GM12878 (cell line): ENCODE results near the gene DERA. TPM values are rescaled to one million over a fixed set of nuclear protein-coding genes. Genes with fewer than 3 reads are reported as not detected.
A peak's percentile ranks its signal among the peaks of the same experiment; 100 is the strongest.

Experiments
- BRCA1 ChIP-seq: IDR thresholded peaks from 2 replicates; pipeline ENCODE4 v1.6.1; 2011; ENCODE audit warnings: low read depth, low read length, improper control_type of control experiment
- ETV6 ChIP-seq, 2 experiments: fragments of 450-650 bp in 1 of 2; IDR thresholded peaks in 1 of 2; conservative IDR thresholded peaks in 1 of 2; 2 replicates each; pipeline ENCODE4 v1.6.1; 2014; ENCODE audit warnings: antibody characterized with exemption in 1 of 2, borderline replicate concordance in 1 of 2, low read depth in 1 of 2, mild to moderate bottlenecking in 1 of 2, moderate library complexity in 1 of 2
- FOS ChIP-seq: IDR thresholded peaks from 3 replicates; pipeline ENCODE4 v1.6.1; 2011; ENCODE audit warnings: borderline replicate concordance; ENCODE audit not compliant: insufficient read length; ENCODE audit errors: extremely low read depth
- MEF2B ChIP-seq: fragments of 450-650 bp; IDR thresholded peaks from 2 replicates; pipeline ENCODE4 v1.6.1; 2018; ENCODE audit warnings: mild to moderate bottlenecking, moderate library complexity; ENCODE audit not compliant: partially characterized antibody, poor library complexity, severe bottlenecking
- POLR2AphosphoS2 ChIP-seq: IDR thresholded peaks from 2 replicates; pipeline ENCODE4 v1.6.1; 2011; ENCODE audit warnings: low read depth, mild to moderate bottlenecking, low read length, improper control_type of control experiment, moderate library complexity
- RB1 ChIP-seq: fragments of 450-650 bp; formaldehyde crosslinking; IDR thresholded peaks from 2 replicates; pipeline ENCODE4 v1.6.1; 2017; ENCODE audit warnings: mild to moderate bottlenecking, borderline replicate concordance
- SUZ12 ChIP-seq: fragments of 200-600 bp; sonication (generic); IDR thresholded peaks from one replicate; pipeline ENCODE4 v1.6.1; 2018; ENCODE audit warnings: antibody characterized with exemption, mild to moderate bottlenecking; ENCODE audit not compliant: unreplicated experiment
- TCF12 ChIP-seq: IDR thresholded peaks from 2 replicates; pipeline ENCODE4 v1.6.1; 2011; ENCODE audit warnings: low read depth, mild to moderate bottlenecking, low read length
- ZBED1 ChIP-seq: IDR thresholded peaks from 2 replicates; pipeline ENCODE4 v1.6.1; 2016; ENCODE audit warnings: borderline replicate concordance
- ZNF622 ChIP-seq: fragments of 450-650 bp; IDR thresholded peaks from 2 replicates; pipeline ENCODE4 v1.6.1; 2017; ENCODE audit warnings: mild to moderate bottlenecking, inconsistent platforms
- ZZZ3 ChIP-seq: IDR thresholded peaks from 2 replicates; pipeline ENCODE4 v1.6.1; 2011; ENCODE audit warnings: low read depth; ENCODE audit not compliant: control insufficient read depth, insufficient read length
- polyA plus RNA-seq, 11 experiments: library from polyadenylated mRNA; depleted of rRNA in 4 of 11; unstranded in 6 of 11; stranded (reverse) in 5 of 11; fragments of >200 nt; fragmentation: Nextera tagmentation in 4 of 11; fragmentation: Illumina TruSeq in 1 of 11; extraction: Ambion mirVana in 4 of 11; extraction: Trizol in 1 of 11; gene quantifications; 1 replicate in 1 of 11; 2 replicates in 10 of 11; pipeline versions ENCODE4 v1.2.1 to v1.2.3, GENCODE V29; 2011 to 2016; ENCODE audit warnings: inconsistent platforms in 2 of 11, missing spikeins in 2 of 11, low read depth in 1 of 11
- total RNA-seq, 4 experiments: library from RNA; depleted of rRNA in 3 of 4; stranded (reverse); fragments of >200 nt in 3 of 4; fragmentation: Illumina TruSeq in 1 of 4; extraction: Trizol in 1 of 4; gene quantifications; 2 replicates each; pipeline versions ENCODE4 v1.2.1 to v1.2.3, GENCODE V29; 2013 to 2021
- TF ChIP-seq, protein P1 (sequence below): fragments of 450-650 bp; formaldehyde crosslinking; IDR thresholded peaks from 2 replicates; pipeline ENCODE4 v1.5.0; 2022; ENCODE audit warnings: mild to moderate bottlenecking, missing genetic modification characterization
- TF ChIP-seq, protein P2 (sequence below): IDR thresholded peaks from 2 replicates; pipeline ENCODE4 v1.6.1; 2011; ENCODE audit warnings: borderline replicate concordance, low read depth, mild to moderate bottlenecking, moderate library complexity, mixed read lengths, low read length; ENCODE audit not compliant: insufficient read depth; ENCODE audit errors: extremely low read length
- TF ChIP-seq, protein P3 (sequence below): fragments of 450-650 bp; IDR thresholded peaks from 2 replicates; pipeline ENCODE4 v1.6.1; 2016; ENCODE audit warnings: mild to moderate bottlenecking, moderate library complexity, borderline replicate concordance
- TF ChIP-seq, protein P4 (sequence below): fragments of 450-650 bp; IDR thresholded peaks from 2 replicates; pipeline ENCODE4 v1.6.1; 2018; ENCODE audit warnings: borderline replicate concordance, mild to moderate bottlenecking; ENCODE audit not compliant: partially characterized antibody

DERA gene
- total and polyA plus RNA-seq, 10 of the 15 experiments (the other 5 are each of a cell fraction or from before 2014, with no cell fraction given), result 34.9 to 97.1 (median 40.8) TPM

DNA sequence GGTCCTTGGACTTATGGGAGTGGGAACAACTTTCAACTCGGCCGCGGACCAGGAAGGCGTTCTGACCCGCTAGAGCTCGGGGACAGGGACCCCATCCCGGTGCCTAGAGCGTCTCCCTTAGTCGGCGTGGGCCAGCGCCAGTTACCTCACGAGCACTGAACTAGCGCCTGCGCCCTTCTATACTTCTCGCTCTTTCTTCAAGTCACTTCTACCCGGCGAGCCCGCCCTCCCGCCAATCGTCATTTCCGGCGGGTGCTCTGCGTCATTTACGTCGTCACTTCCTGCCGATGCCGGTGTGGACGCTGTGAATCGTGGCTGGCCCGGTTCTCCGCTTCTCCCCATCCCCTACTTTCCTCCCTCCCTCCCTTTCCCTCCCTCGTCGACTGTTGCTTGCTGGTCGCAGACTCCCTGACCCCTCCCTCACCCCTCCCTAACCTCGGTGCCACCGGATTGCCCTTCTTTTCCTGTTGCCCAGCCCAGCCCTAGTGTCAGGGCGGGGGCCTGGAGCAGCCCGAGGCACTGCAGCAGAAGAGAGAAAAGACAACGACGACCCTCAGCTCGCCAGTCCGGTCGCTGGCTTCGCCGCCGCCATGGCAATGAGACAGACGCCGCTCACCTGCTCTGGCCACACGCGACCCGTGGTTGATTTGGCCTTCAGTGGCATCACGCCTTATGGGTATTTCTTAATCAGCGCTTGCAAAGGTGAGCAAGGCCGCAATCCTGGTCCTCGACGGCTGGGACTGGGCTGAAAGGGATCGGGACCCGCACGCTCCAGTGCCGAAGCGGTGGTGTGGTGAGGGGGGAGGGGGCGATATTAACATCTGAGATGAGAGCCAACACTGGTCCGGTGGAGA, 28.8 kb upstream of the DERA start, which contains the start of gene STRAP (continued):
- TF ChIP-seq, protein P1, sequence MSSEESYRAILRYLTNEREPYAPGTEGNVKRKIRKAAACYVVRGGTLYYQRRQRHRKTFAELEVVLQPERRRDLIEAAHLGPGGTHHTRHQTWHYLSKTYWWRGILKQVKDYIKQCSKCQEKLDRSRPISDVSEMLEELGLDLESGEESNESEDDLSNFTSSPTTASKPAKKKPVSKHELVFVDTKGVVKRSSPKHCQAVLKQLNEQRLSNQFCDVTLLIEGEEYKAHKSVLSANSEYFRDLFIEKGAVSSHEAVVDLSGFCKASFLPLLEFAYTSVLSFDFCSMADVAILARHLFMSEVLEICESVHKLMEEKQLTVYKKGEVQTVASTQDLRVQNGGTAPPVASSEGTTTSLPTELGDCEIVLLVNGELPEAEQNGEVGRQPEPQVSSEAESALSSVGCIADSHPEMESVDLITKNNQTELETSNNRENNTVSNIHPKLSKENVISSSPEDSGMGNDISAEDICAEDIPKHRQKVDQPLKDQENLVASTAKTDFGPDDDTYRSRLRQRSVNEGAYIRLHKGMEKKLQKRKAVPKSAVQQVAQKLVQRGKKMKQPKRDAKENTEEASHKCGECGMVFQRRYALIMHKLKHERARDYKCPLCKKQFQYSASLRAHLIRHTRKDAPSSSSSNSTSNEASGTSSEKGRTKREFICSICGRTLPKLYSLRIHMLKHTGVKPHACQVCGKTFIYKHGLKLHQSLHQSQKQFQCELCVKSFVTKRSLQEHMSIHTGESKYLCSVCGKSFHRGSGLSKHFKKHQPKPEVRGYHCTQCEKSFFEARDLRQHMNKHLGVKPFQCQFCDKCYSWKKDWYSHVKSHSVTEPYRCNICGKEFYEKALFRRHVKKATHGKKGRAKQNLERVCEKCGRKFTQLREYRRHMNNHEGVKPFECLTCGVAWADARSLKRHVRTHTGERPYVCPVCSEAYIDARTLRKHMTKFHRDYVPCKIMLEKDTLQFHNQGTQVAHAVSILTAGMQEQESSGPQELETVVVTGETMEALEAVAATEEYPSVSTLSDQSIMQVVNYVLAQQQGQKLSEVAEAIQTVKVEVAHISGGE, result no peak
- TF ChIP-seq, protein P2, sequence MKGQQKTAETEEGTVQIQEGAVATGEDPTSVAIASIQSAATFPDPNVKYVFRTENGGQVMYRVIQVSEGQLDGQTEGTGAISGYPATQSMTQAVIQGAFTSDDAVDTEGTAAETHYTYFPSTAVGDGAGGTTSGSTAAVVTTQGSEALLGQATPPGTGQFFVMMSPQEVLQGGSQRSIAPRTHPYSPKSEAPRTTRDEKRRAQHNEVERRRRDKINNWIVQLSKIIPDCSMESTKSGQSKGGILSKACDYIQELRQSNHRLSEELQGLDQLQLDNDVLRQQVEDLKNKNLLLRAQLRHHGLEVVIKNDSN, result no peak
- TF ChIP-seq ZNF622 (no peak), MEF2B (no peak), POLR2AphosphoS2 (peak; percentile 80), TCF12 (peak; percentile 34; the same call in 1 of the 2 replicates), ZZZ3 (no peak), RB1 (0 out of 2 replicates have a peak, but pooled peaks have one; percentile 73), FOS (no peak), SUZ12 (no peak), ZBED1 (no peak), BRCA1 (no peak), ETV6 (conservative IDR thresholded peaks at IDR 0.05 in 1 of 2, IDR thresholded peaks at IDR 0.05 in 1 of 2; ENCODE audit: borderline replicate concordance in 1 of 2, low read depth in 1 of 2) (no peak)
- TF ChIP-seq, protein P3, sequence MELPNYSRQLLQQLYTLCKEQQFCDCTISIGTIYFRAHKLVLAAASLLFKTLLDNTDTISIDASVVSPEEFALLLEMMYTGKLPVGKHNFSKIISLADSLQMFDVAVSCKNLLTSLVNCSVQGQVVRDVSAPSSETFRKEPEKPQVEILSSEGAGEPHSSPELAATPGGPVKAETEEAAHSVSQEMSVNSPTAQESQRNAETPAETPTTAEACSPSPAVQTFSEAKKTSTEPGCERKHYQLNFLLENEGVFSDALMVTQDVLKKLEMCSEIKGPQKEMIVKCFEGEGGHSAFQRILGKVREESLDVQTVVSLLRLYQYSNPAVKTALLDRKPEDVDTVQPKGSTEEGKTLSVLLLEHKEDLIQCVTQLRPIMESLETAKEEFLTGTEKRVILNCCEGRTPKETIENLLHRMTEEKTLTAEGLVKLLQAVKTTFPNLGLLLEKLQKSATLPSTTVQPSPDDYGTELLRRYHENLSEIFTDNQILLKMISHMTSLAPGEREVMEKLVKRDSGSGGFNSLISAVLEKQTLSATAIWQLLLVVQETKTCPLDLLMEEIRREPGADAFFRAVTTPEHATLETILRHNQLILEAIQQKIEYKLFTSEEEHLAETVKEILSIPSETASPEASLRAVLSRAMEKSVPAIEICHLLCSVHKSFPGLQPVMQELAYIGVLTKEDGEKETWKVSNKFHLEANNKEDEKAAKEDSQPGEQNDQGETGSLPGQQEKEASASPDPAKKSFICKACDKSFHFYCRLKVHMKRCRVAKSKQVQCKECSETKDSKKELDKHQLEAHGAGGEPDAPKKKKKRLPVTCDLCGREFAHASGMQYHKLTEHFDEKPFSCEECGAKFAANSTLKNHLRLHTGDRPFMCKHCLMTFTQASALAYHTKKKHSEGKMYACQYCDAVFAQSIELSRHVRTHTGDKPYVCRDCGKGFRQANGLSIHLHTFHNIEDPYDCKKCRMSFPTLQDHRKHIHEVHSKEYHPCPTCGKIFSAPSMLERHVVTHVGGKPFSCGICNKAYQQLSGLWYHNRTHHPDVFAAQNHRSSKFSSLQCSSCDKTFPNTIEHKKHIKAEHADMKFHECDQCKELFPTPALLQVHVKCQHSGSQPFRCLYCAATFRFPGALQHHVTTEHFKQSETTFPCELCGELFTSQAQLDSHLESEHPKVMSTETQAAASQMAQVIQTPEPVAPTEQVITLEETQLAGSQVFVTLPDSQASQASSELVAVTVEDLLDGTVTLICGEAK, result peak; percentile 93
- TF ChIP-seq, protein P4, sequence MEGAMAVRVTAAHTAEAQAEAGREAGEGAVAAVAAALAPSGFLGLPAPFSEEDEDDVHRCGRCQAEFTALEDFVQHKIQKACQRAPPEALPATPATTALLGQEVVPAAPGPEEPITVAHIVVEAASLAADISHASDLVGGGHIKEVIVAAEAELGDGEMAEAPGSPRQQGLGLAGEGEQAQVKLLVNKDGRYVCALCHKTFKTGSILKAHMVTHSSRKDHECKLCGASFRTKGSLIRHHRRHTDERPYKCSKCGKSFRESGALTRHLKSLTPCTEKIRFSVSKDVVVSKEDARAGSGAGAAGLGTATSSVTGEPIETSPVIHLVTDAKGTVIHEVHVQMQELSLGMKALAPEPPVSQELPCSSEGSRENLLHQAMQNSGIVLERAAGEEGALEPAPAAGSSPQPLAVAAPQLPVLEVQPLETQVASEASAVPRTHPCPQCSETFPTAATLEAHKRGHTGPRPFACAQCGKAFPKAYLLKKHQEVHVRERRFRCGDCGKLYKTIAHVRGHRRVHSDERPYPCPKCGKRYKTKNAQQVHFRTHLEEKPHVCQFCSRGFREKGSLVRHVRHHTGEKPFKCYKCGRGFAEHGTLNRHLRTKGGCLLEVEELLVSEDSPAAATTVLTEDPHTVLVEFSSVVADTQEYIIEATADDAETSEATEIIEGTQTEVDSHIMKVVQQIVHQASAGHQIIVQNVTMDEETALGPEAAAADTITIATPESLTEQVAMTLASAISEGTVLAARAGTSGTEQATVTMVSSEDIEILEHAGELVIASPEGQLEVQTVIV, result no peak
